ENCODE measurements around the gene NPR2.

NPR2 gene

DNA sequence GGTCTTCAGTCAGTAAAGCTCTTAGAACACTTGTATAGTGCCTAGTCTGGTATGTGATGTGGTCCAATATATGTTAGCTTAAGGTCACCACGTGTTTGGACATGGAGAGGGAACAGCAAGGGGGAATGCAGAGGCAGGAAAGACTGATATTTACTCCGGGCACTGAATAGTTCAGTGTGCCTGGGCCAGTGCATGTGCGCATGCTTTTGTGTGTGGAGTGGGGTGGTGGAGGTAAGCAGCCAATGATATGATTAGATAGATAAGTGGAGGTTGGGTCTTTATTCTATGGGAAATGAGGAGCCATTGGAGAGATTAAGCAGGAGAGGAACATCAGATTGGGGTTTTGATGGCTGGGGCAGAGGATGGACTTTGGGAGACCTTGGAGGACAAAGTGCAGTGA is 64.8 kb downstream of the NPR2 start:
- DNase-seq (ENCODE audit: low spot score) = no peak

DNA sequence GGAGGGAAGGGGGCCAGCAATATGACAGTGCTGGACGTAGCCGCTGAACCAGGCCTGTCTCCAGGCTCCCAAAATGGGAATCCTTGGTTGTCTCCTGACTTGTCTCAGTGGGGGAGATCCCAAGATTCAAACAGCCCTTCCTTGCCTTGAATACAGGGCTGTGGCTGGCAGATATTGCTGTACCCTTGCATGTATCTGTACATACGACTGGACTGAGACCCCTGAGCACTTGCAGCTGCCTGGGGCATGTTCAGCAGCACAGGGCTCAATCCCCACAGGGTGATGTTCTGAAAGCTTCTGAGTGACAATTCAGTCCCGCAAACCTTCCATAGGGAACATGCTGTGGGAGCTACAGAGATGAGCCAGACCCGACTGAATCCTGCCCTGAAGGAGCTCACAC is 65.5 kb downstream of the NPR2 start:
- FAIRE-seq = no peak

More for the DNA sequence above, 64.8 kb downstream of the NPR2 start:
- no peak for FAIRE-seq

DNA sequence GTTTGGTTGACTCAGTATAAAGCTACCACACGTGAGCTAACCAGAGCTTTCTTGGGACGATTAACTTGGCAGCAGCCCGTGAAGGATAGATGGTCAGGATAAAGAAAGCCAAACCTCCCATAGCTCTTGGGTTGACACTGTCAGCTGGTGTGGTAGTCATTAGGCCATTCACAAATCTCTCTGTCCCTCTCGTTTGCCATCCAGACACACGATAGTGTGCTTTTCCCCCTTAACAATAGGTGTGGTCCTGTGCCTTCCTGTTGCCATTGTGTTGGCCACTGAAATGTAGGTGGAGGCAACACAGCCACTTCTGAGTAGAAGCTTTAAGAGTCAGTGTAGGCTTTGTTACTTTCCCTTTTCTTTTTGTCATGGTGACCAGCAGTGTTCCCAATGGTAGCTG is 67.1 kb downstream of the NPR2 start:
- FAIRE-seq (no peak), DNase-seq (ENCODE audit: low spot score) (no peak)

More for the DNA sequence above, 65.5 kb downstream of the NPR2 start:
- no peak for DNase-seq (ENCODE audit: low spot score)

Data from urothelium cell line (cell line).